Measurements from ENCODE around the gene RXFP3. TPM values are rescaled to one million over a fixed set of nuclear protein-coding genes. Genes with fewer than 3 reads are reported as not detected.
A peak's percentile ranks its signal among the peaks of the same experiment; 100 is the strongest.
"Not testable (repeated sequence)": the region's sequence is repeated elsewhere in the genome, so short reads cannot be mapped to it uniquely, and the experiment has no call there.

Gene RXFP3
- polyA plus RNA-seq, 1 experiment: not detected

- Histone ChIP-seq H3K27ac (ENCODE audit: low read depth, low read length) (peak overlapping the region; percentile 23), H3K27me3 (ENCODE audit: control insufficient read depth, insufficient read depth, low read length) (peaks cover 2% of the 10 kb centered on the region), H3K4me3 (ENCODE audit: low read depth, low read length) (no peak overlapping the region), H3K9me3 (ENCODE audit: control insufficient read depth, insufficient read depth, low read length) (no peaks in the 10 kb centered on the region; the same call in 1 of the 2 replicates)
- ChIA-PET CTCF (no interaction called here), POLR2A (interaction anchor here (0.7 to 0.9 kb wide), 2 partner anchors 9 to 11 kb away, joined by 3 to 10 read pairs; partner anchors contain the start of gene ADAMTS12)
- no peak for TF ChIP-seq CTCF (IDR thresholded peaks at IDR 0.05; ENCODE audit: low read depth, low read length)
- peak; percentile 48 for DNase-seq (ENCODE audit: low read depth, low spot score)
These were observed 35.0 kb upstream of the RXFP3 start for GRCh38 chr5:33901156-33901555.

GRCh38 chr5:33903118-33903517 lies 33.1 kb upstream of the RXFP3 start:
- Histone ChIP-seq H3K27me3 (ENCODE audit: control insufficient read depth, insufficient read depth, low read length) (peaks cover 2% of the 10 kb centered on the region), H3K27ac (ENCODE audit: low read depth, low read length) (no peak overlapping the region), H3K9me3 (ENCODE audit: control insufficient read depth, insufficient read depth, low read length) (peaks cover 5% of the 10 kb centered on the region; the same call in 1 of the 2 replicates), H3K4me3 (ENCODE audit: low read depth, low read length) (no peak overlapping the region)
- POLR2A ChIA-PET: no interaction called here
- CTCF ChIA-PET: no interaction called here
- TF ChIP-seq CTCF (IDR thresholded peaks at IDR 0.05; ENCODE audit: low read depth, low read length): no peak
- DNase-seq (ENCODE audit: low read depth, low spot score): no peak

GRCh38 chr5:33905381-33905780 lies 30.8 kb upstream of the RXFP3 start:
- peaks cover 5% of the 10 kb centered on the region; the same call in 1 of the 2 replicates for H3K9me3 ChIP-seq (ENCODE audit: control insufficient read depth, insufficient read depth, low read length)
- no peak overlapping the region for H3K4me3 ChIP-seq (ENCODE audit: low read depth, low read length)
- DNase-seq (ENCODE audit: low read depth, low spot score): no peak
- no peak overlapping the region for H3K27ac ChIP-seq (ENCODE audit: low read depth, low read length)
- POLR2A ChIA-PET: interaction anchor here (1.4 kb wide), 1 partner anchor 13 kb away, joined by 3 read pairs; the partner anchor contains the start of gene ADAMTS12
- CTCF ChIA-PET: no interaction called here
- peaks cover 4% of the 10 kb centered on the region for H3K27me3 ChIP-seq (ENCODE audit: control insufficient read depth, insufficient read depth, low read length)
- TF ChIP-seq CTCF (IDR thresholded peaks at IDR 0.05; ENCODE audit: low read depth, low read length): no peak

- POLR2A ChIA-PET: interaction anchor here (1.4 kb wide), 1 partner anchor 14 kb away, joined by 3 read pairs; the partner anchor contains the start of gene ADAMTS12
- H3K27me3 ChIP-seq (ENCODE audit: control insufficient read depth, insufficient read depth, low read length); DNase-seq (ENCODE audit: low read depth, low spot score); H3K9me3 ChIP-seq (ENCODE audit: control insufficient read depth, insufficient read depth, low read length); CTCF ChIA-PET; H3K4me3 ChIP-seq (ENCODE audit: low read depth, low read length); H3K27ac ChIP-seq (ENCODE audit: low read depth, low read length): not testable (repeated sequence)
These were observed 29.9 kb upstream of the RXFP3 start for GRCh38 chr5:33906248-33906647.

- H3K9me3 ChIP-seq (ENCODE audit: control insufficient read depth, insufficient read depth, low read length); DNase-seq (ENCODE audit: low read depth, low spot score); H3K4me3 ChIP-seq (ENCODE audit: low read depth, low read length); CTCF ChIA-PET; H3K27ac ChIP-seq (ENCODE audit: low read depth, low read length); POLR2A ChIA-PET; H3K27me3 ChIP-seq (ENCODE audit: control insufficient read depth, insufficient read depth, low read length): not testable (repeated sequence)
These were observed 21.3 kb upstream of the RXFP3 start for GRCh38 chr5:33914844-33915243.

- Histone ChIP-seq H3K27ac (ENCODE audit: low read depth, low read length) (no peak overlapping the region), H3K27me3 (ENCODE audit: control insufficient read depth, insufficient read depth, low read length) (peaks cover 18% of the 10 kb centered on the region), H3K4me3 (ENCODE audit: low read depth, low read length) (no peak overlapping the region), H3K9me3 (ENCODE audit: control insufficient read depth, insufficient read depth, low read length) (no peaks in the 10 kb centered on the region)
- no peak for TF ChIP-seq CTCF (IDR thresholded peaks at IDR 0.05; ENCODE audit: low read depth, low read length)
- POLR2A ChIA-PET: no interaction called here
- CTCF ChIA-PET: interaction anchor here (3.2 kb wide), 1 partner anchor 14 kb away, joined by 12 read pairs; no protein-coding TSS in a partner anchor
- no peak for DNase-seq (ENCODE audit: low read depth, low spot score)
These were observed 15.2 kb upstream of the RXFP3 start for GRCh38 chr5:33921002-33921401.

Measured in AG04450 (cell line).